Central memory CD8-positive, alpha-beta T cell (primary cell): ENCODE measurements around the gene GOLGA8H.
A peak's percentile ranks its signal among the peaks of the same experiment; 100 is the strongest.
"Not testable (repeated sequence)": the region's sequence is repeated elsewhere in the genome, so short reads cannot be mapped to it uniquely, and the experiment has no call there.

ENCODE experiments used
- ATAC-seq: fragments of 150-1000 bp; cut with Tn5 transposase; replicated peaks from 2 replicates; pipeline ENCODE4 v1.10.0; 2022; ENCODE audit warnings: mild to moderate bottlenecking, moderate FRiP score, moderate number of reproducible peaks; ENCODE audit not compliant: poor library complexity, severe bottlenecking; ENCODE audit errors: extremely low read depth
- DNase-seq, 2 donors: peaks; one replicate each; pipeline ENCODE4 v3.0.0; 2021; ENCODE audit warnings: low spot score in 2 of 2
- H3K27ac Mint-ChIP-seq: one replicate; pipeline ENCODE4 v1.8.0; 2022; ENCODE audit warnings: low read depth, mild to moderate bottlenecking, moderate library complexity, mixed read lengths
- H3K27me3 Mint-ChIP-seq: one replicate; pipeline ENCODE4 v1.8.0; 2022; ENCODE audit warnings: mixed read lengths
- H3K36me3 Mint-ChIP-seq: one replicate; pipeline ENCODE4 v1.8.0; 2022; ENCODE audit warnings: mild to moderate bottlenecking, moderate library complexity, mixed read lengths; ENCODE audit not compliant: insufficient read depth
- H3K4me1 Mint-ChIP-seq: one replicate; pipeline ENCODE4 v1.8.0; 2022; ENCODE audit warnings: mixed read lengths
- H3K4me3 Mint-ChIP-seq: one replicate; pipeline ENCODE4 v1.8.0; 2022; ENCODE audit warnings: mild to moderate bottlenecking, moderate library complexity, mixed read lengths
- H3K9me3 Mint-ChIP-seq: one replicate; pipeline ENCODE4 v1.8.0; 2022; ENCODE audit warnings: mixed read lengths

Gene GOLGA8H

GRCh38 chr15:30603796-30604195, at the start of gene GOLGA8H:
Gene GOLGA8H, plus strand, starts transcription at chr15:30604028. Its CDS starts 98 bp downstream, at chr15:30604126.
- H3K4me3 Mint-ChIP-seq, ATAC-seq, H3K9me3 Mint-ChIP-seq, H3K27ac Mint-ChIP-seq, DNase-seq, H3K36me3 Mint-ChIP-seq, H3K4me1 Mint-ChIP-seq, H3K27me3 Mint-ChIP-seq: not testable (repeated sequence)

- DNase-seq, result not testable (repeated sequence)
Measured at GRCh38 chr15:30566949-30567348, 36.9 kb upstream of the GOLGA8H start.

GRCh38 chr15:30573012-30573491, 30.8 kb upstream of the GOLGA8H start:
- not testable (repeated sequence) for H3K4me1 Mint-ChIP-seq, DNase-seq, H3K4me3 Mint-ChIP-seq, H3K27me3 Mint-ChIP-seq, H3K9me3 Mint-ChIP-seq, H3K27ac Mint-ChIP-seq, H3K36me3 Mint-ChIP-seq
- peak; percentile 55 for ATAC-seq

More at GRCh38 chr15:30566949-30567348, 36.9 kb upstream of the GOLGA8H start:
- not testable (repeated sequence) for H3K9me3 Mint-ChIP-seq, H3K27me3 Mint-ChIP-seq, H3K27ac Mint-ChIP-seq, H3K36me3 Mint-ChIP-seq, H3K4me1 Mint-ChIP-seq, H3K4me3 Mint-ChIP-seq
- peak; percentile 82 for ATAC-seq

- not testable (repeated sequence) for ATAC-seq, H3K9me3 Mint-ChIP-seq, DNase-seq, H3K27ac Mint-ChIP-seq, H3K36me3 Mint-ChIP-seq, H3K4me1 Mint-ChIP-seq, H3K27me3 Mint-ChIP-seq, H3K4me3 Mint-ChIP-seq
Measured at GRCh38 chr15:30579394-30579970, 24.3 kb upstream of the GOLGA8H start.

- H3K4me3 Mint-ChIP-seq, H3K4me1 Mint-ChIP-seq, H3K27ac Mint-ChIP-seq, H3K9me3 Mint-ChIP-seq, ATAC-seq, H3K36me3 Mint-ChIP-seq, H3K27me3 Mint-ChIP-seq, DNase-seq: not testable (repeated sequence)
Measured at GRCh38 chr15:30580716-30581115, 23.1 kb upstream of the GOLGA8H start.

GRCh38 chr15:30598953-30599352, 4.9 kb upstream of the GOLGA8H start:
- not testable (repeated sequence) for H3K4me1 Mint-ChIP-seq, DNase-seq, H3K9me3 Mint-ChIP-seq, H3K4me3 Mint-ChIP-seq, H3K27me3 Mint-ChIP-seq, H3K36me3 Mint-ChIP-seq, ATAC-seq, H3K27ac Mint-ChIP-seq

GRCh38 chr15:30612271-30612670, 8.4 kb downstream of the GOLGA8H start:
- H3K27me3 Mint-ChIP-seq, H3K9me3 Mint-ChIP-seq, DNase-seq, H3K36me3 Mint-ChIP-seq, ATAC-seq, H3K4me1 Mint-ChIP-seq, H3K27ac Mint-ChIP-seq, H3K4me3 Mint-ChIP-seq: not testable (repeated sequence)

- not testable (repeated sequence) for DNase-seq, H3K4me3 Mint-ChIP-seq, H3K9me3 Mint-ChIP-seq, ATAC-seq, H3K27me3 Mint-ChIP-seq, H3K27ac Mint-ChIP-seq
- H3K36me3 Mint-ChIP-seq, result peaks cover 12% of the 10 kb centered on the region
- H3K4me1 Mint-ChIP-seq, result peaks cover 14% of the 10 kb centered on the region
Measured at GRCh38 chr15:30621342-30621741, 17.5 kb downstream of the GOLGA8H start.

- DNase-seq (peak; percentile 91 to 96), ATAC-seq (peak; percentile 90)
- H3K36me3 Mint-ChIP-seq, result peaks cover 18% of the 10 kb centered on the region
Measured at GRCh38 chr15:30625436-30626193, 21.8 kb downstream of the GOLGA8H start, which contains the start of gene ARHGAP11B. Gene ARHGAP11B, plus strand, starts transcription at chr15:30626128.

GRCh38 chr15:30626194-30626565, 22.4 kb downstream of the GOLGA8H start:
- not testable (repeated sequence) for ATAC-seq

More at GRCh38 chr15:30625436-30626193, 21.8 kb downstream of the GOLGA8H start, which contains the start of gene ARHGAP11B:
- H3K27ac Mint-ChIP-seq, result peak within 1 kb of the TSS; percentile 99
- peak within 1 kb of the TSS; percentile 91 for H3K4me3 Mint-ChIP-seq
- not testable (repeated sequence) for H3K27me3 Mint-ChIP-seq, H3K9me3 Mint-ChIP-seq
- H3K4me1 Mint-ChIP-seq, result peaks cover 25% of the 10 kb centered on the region

GRCh38 chr15:30626632-30627031, 22.8 kb downstream of the GOLGA8H start:
- DNase-seq, H3K9me3 Mint-ChIP-seq, H3K27me3 Mint-ChIP-seq: not testable (repeated sequence)
- peaks cover 25% of the 10 kb centered on the region for H3K4me1 Mint-ChIP-seq
- ATAC-seq, result peak; percentile 4
- peak overlapping the region; percentile 91 for H3K4me3 Mint-ChIP-seq
- H3K27ac Mint-ChIP-seq, result peak overlapping the region; percentile 99
- H3K36me3 Mint-ChIP-seq, result peaks cover 20% of the 10 kb centered on the region

More at GRCh38 chr15:30626194-30626565, 22.4 kb downstream of the GOLGA8H start:
- DNase-seq, result peak in 1 of 2 donors; percentile 17
- H3K9me3 Mint-ChIP-seq, H3K27me3 Mint-ChIP-seq: not testable (repeated sequence)
- H3K27ac Mint-ChIP-seq, result peak overlapping the region; percentile 99
- peaks cover 20% of the 10 kb centered on the region for H3K36me3 Mint-ChIP-seq
- H3K4me3 Mint-ChIP-seq, result peak overlapping the region; percentile 91
- H3K4me1 Mint-ChIP-seq, result peaks cover 25% of the 10 kb centered on the region

- DNase-seq (no peak), ATAC-seq (no peak)
- Mint-ChIP-seq H3K27ac (no peak overlapping the region), H3K27me3 (no peaks in the 10 kb centered on the region), H3K36me3 (peaks cover 13% of the 10 kb centered on the region), H3K4me3 (no peak overlapping the region), H3K4me1 (peaks cover 11% of the 10 kb centered on the region), H3K9me3 (no peaks in the 10 kb centered on the region)
Measured at GRCh38 chr15:30650012-30650929, 46.4 kb downstream of the GOLGA8H start.
